ENCODE data around the gene TPRG1L.

The TPRG1L gene

DNA sequence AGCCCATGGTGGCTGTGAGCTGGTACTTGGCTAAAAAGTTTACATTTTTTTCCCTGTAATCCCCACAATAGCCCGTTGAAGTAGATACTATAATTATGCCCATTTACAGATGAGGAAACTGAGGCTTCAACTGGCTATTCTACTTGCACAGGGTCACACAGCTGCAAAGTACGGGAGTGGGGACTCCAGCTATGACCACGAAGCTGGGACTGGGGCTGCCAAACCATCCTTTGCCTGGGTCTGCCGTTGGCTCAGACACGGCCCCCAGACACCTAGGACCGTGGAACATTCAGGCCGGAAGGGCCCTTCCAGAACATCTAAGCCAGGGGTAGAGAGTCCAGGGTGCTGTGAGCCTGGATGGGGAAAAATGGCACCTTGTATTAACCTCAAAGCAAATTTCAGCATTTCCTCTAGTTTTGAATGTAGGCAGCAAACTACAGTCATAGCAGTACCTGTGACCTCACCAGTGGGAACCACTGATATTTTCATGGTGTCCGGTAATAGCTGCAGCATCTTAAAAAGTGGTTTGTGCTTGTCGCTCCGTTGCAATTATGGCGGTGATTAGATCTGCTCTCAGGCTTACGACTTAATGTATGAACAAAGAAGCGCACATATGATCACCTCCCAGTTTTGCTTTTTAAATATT is 31.8 kb downstream of the TPRG1L start:
- in situ Hi-C loops (cut with HindIII; ENCODE audit: low sequenced_read_pairs): no loop called here
- DNase-seq (ENCODE audit: low read depth, low spot score): no peak
- TF ChIP-seq, protein P1, sequence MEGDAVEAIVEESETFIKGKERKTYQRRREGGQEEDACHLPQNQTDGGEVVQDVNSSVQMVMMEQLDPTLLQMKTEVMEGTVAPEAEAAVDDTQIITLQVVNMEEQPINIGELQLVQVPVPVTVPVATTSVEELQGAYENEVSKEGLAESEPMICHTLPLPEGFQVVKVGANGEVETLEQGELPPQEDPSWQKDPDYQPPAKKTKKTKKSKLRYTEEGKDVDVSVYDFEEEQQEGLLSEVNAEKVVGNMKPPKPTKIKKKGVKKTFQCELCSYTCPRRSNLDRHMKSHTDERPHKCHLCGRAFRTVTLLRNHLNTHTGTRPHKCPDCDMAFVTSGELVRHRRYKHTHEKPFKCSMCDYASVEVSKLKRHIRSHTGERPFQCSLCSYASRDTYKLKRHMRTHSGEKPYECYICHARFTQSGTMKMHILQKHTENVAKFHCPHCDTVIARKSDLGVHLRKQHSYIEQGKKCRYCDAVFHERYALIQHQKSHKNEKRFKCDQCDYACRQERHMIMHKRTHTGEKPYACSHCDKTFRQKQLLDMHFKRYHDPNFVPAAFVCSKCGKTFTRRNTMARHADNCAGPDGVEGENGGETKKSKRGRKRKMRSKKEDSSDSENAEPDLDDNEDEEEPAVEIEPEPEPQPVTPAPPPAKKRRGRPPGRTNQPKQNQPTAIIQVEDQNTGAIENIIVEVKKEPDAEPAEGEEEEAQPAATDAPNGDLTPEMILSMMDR (IDR thresholded peaks at IDR 0.05; ENCODE audit: low read depth, low read length): no peak
- no peak overlapping the region for H3K4me3 ChIP-seq (ENCODE audit: low read depth, low read length)

DNA sequence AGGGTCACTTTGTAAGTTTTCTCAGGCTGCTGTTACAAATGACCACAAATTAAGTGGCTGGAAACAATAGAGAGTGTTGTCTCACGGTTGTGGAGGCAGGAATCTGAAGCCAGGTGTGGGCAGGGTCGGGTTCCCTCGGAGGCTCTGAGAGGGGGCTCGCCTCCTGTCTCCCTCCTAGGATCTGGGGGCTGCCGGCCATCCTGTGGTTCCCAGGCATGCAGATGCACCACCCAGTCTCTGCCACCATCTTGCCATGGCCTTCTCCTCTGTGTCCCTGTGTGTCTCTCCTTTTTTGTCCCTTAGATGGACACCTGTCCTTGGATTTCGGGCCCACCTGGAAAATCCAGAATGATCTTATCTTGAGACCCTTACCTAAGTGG is 32.3 kb downstream of the TPRG1L start:
- no peak overlapping the region for H3K4me3 ChIP-seq (ENCODE audit: low read depth, low read length)
- in situ Hi-C loops (cut with HindIII; ENCODE audit: low sequenced_read_pairs): no loop called here
- no peak for DNase-seq (ENCODE audit: low read depth, low spot score)
- TF ChIP-seq, protein P1 (IDR thresholded peaks at IDR 0.05; ENCODE audit: low read depth, low read length): no peak

DNA sequence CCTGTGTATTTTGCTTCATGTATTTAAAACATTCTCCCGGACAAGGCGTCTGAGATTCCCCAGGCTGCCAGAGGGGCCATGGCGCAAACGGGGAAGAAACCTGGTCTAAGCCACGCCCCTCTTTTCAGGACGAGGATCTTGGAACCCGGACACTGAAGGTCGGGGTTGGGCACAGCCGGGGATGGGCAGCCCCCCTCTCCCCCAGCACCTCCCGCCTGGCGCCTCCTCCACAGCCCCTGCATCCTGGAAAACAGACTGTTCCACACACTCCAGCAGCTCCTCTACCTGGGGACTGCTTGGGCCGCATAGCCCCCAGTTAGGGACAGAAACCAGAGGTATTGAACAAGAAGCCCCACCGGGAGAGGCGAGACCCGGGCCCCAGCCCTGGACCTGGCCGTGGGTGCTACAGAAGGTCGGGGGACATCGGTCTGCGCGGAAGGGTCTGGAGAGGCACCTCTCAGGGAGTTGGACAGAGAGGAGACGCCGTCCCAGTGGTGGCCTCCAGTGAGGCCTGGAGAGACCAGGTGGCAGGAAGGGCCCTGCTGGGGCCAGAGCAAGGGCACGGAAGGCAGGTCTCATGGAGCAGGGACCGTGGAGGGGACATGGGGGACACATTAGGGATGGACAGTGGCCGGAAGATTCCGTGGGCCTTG is 32.9 kb downstream of the TPRG1L start:
- TF ChIP-seq, protein P1 (IDR thresholded peaks at IDR 0.05; ENCODE audit: low read depth, low read length): no peak
- H3K4me3 ChIP-seq (ENCODE audit: low read depth, low read length): no peak overlapping the region
- no peak for DNase-seq (ENCODE audit: low read depth, low spot score)
- in situ Hi-C loops (cut with HindIII; ENCODE audit: low sequenced_read_pairs): no loop called here

DNA sequence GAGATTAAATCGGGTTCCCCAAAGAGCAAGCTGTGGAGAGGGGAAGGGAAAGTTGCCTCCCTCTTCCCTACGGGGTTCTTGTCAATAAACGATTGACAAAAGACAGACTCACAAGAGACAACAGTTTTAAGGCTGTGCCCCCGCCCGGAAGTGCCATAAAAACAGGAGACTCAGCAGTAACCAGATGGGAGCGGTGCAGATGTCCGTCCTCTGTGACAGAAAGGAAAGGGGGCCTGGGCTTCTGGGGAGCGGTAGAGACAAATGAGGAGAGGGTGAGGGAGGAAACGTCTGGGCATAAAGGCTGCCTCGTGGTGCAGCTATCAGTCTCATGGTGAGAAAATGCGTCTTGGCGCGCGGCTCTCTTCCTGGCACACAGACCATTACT is 33.4 kb downstream of the TPRG1L start:
- TF ChIP-seq, protein P1 (IDR thresholded peaks at IDR 0.05; ENCODE audit: low read depth, low read length): no peak
- in situ Hi-C loops (cut with HindIII; ENCODE audit: low sequenced_read_pairs): no loop called here
- no peak overlapping the region for H3K4me3 ChIP-seq (ENCODE audit: low read depth, low read length)
- no peak for DNase-seq (ENCODE audit: low read depth, low spot score)

DNA sequence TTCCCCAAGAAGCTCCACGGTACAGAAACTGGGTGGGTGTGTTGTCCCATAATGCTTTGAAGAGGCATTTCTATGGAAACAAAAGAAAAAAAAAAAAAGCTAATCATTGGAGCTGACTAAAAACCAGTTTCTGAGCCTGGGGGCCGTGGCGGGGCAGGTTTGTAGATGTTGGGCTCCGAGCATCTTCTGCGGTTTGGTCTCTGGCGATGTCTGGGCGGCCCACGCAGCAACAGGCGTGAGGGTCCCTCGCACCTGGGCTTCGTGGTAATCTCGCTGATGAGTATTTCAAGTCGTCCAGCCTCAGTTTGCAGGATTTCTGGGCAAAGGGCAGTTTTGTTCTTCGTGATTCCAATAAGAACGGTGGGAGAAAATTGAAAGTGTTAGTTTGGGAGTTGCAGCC is 34.3 kb downstream of the TPRG1L start:
- TF ChIP-seq, protein P1 (IDR thresholded peaks at IDR 0.05; ENCODE audit: low read depth, low read length): no peak
- no peak overlapping the region for H3K4me3 ChIP-seq (ENCODE audit: low read depth, low read length)
- in situ Hi-C loops (cut with HindIII; ENCODE audit: low sequenced_read_pairs): no loop called here
- no peak for DNase-seq (ENCODE audit: low read depth, low spot score)

DNA sequence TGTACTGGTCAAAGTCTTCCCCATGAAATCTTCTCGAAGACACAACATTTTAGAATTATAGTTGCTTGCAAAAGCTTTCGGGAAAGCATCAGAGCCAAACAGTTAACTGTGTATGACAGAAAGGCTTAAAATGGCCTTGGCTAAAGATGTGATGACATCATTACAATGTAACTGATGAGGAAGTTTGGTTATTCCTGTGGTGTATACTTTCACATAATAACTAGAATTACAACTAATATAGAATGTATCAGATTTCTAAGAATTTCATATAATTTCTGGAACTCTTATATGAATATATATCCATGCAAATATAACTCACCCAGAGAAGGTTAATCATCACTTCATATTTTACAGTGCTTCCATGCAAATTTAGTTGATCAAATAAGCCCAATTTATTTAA is 35.9 kb downstream of the TPRG1L start:
- no peak for DNase-seq (ENCODE audit: low read depth, low spot score)
- TF ChIP-seq, protein P1 (IDR thresholded peaks at IDR 0.05; ENCODE audit: low read depth, low read length): no peak
- no peak overlapping the region for H3K4me3 ChIP-seq (ENCODE audit: low read depth, low read length)
- in situ Hi-C loops (cut with HindIII; ENCODE audit: low sequenced_read_pairs): no loop called here

All from astrocyte of the spinal cord (primary cell).